HepG2 (cell line): ENCODE data around the gene HEXD. TPM values are rescaled to one million over a fixed set of nuclear protein-coding genes. Genes with fewer than 3 reads are reported as not detected.
A peak's percentile ranks its signal among the peaks of the same experiment; 100 is the strongest.

Source experiments
- HMG20A ChIP-seq: IDR thresholded peaks from 2 replicates; pipeline ENCODE4 v1.6.1; 2016; ENCODE audit warnings: borderline replicate concordance
- HOXA9 ChIP-seq: sonication (generic); formaldehyde crosslinking; IDR thresholded peaks from 2 replicates; pipeline ENCODE4 v1.8.1; 2022; ENCODE audit warnings: missing genetic modification reagents, mild to moderate bottlenecking, moderate library complexity, borderline replicate concordance
- JUN ChIP-seq: sonication (generic); formaldehyde crosslinking; IDR thresholded peaks from 2 replicates; pipeline ENCODE4 v1.4.0; 2020; ENCODE audit warnings: mild to moderate bottlenecking, missing genetic modification reagents
- KMT2A ChIP-seq: sonication (generic); formaldehyde crosslinking; IDR thresholded peaks from 2 replicates; pipeline ENCODE4 v1.4.0; 2020; ENCODE audit warnings: missing genetic modification reagents
- MED8 ChIP-seq: sonication (generic); formaldehyde crosslinking; IDR thresholded peaks from 2 replicates; pipeline ENCODE4 v1.8.1; 2023; ENCODE audit warnings: mild to moderate bottlenecking, missing genetic modification reagents; ENCODE audit not compliant: insufficient replicate concordance
- MYPOP ChIP-seq: sonication (generic); formaldehyde crosslinking; IDR thresholded peaks from 2 replicates; pipeline ENCODE4 v1.8.1; 2023; ENCODE audit warnings: mild to moderate bottlenecking, moderate library complexity, missing genetic modification reagents
- PHF21A ChIP-seq: sonication (generic); formaldehyde crosslinking; IDR thresholded peaks from 2 replicates; pipeline ENCODE4 v1.5.0; 2020; ENCODE audit warnings: mild to moderate bottlenecking, missing genetic modification reagents
- RXRA ChIP-seq: sonication (generic); formaldehyde crosslinking; IDR thresholded peaks from 2 replicates; pipeline ENCODE4 v1.5.1; 2020; ENCODE audit warnings: missing genetic modification reagents
- ZBTB38 ChIP-seq: sonication (generic); formaldehyde crosslinking; IDR thresholded peaks from 2 replicates; pipeline ENCODE4 v1.5.1; 2020; ENCODE audit warnings: mild to moderate bottlenecking, missing genetic modification reagents
- ZBTB43 ChIP-seq: sonication (generic); formaldehyde crosslinking; conservative IDR thresholded peaks from 2 replicates; pipeline ENCODE4 v1.4.0; 2020; ENCODE audit warnings: missing genetic modification reagents
- ZBTB49 ChIP-seq: sonication (generic); formaldehyde crosslinking; IDR thresholded peaks from 2 replicates; pipeline ENCODE4 v1.4.0; 2020; ENCODE audit warnings: missing genetic modification reagents, borderline replicate concordance
- ZMAT5 ChIP-seq: sonication (generic); formaldehyde crosslinking; IDR thresholded peaks from 2 replicates; pipeline ENCODE4 v1.5.0; 2020; ENCODE audit warnings: mild to moderate bottlenecking, low read depth, missing genetic modification reagents, borderline replicate concordance
- ZMYM2 ChIP-seq: sonication (generic); formaldehyde crosslinking; IDR thresholded peaks from 2 replicates; pipeline ENCODE4 v1.8.0; 2022; ENCODE audit warnings: mild to moderate bottlenecking, missing genetic modification reagents
- ZNF121 ChIP-seq: sonication (generic); formaldehyde crosslinking; IDR thresholded peaks from 2 replicates; pipeline ENCODE4 v1.5.0; 2020; ENCODE audit warnings: mild to moderate bottlenecking, missing genetic modification reagents
- ZNF160 ChIP-seq: sonication (generic); formaldehyde crosslinking; IDR thresholded peaks from 2 replicates; pipeline ENCODE4 v1.8.0; 2022; ENCODE audit warnings: mild to moderate bottlenecking, inconsistent platforms, missing genetic modification reagents
- ZNF20 ChIP-seq: sonication (generic); formaldehyde crosslinking; IDR thresholded peaks from 2 replicates; pipeline ENCODE4 v1.4.0; 2020; ENCODE audit warnings: mild to moderate bottlenecking, moderate library complexity, missing genetic modification reagents
- ZNF383 ChIP-seq: sonication (generic); formaldehyde crosslinking; IDR thresholded peaks from 2 replicates; pipeline ENCODE4 v1.4.0; 2020; ENCODE audit warnings: missing genetic modification reagents, mild to moderate bottlenecking, borderline replicate concordance
- ZNF672 ChIP-seq: sonication (generic); formaldehyde crosslinking; IDR thresholded peaks from 2 replicates; pipeline ENCODE4 v1.8.1; 2022; ENCODE audit warnings: missing genetic modification reagents
- ZNF737 ChIP-seq: sonication (generic); formaldehyde crosslinking; IDR thresholded peaks from 2 replicates; pipeline ENCODE4 v1.5.0; 2020; ENCODE audit warnings: missing genetic modification reagents, mild to moderate bottlenecking, borderline replicate concordance
- ZNF777 ChIP-seq: sonication (generic); formaldehyde crosslinking; IDR thresholded peaks from 2 replicates; pipeline ENCODE4 v1.4.0; 2020; ENCODE audit warnings: missing genetic modification reagents
- ZNF891 ChIP-seq: sonication (generic); formaldehyde crosslinking; IDR thresholded peaks from 2 replicates; pipeline ENCODE4 v1.5.0; 2020; ENCODE audit warnings: mild to moderate bottlenecking, missing genetic modification reagents
- ZSCAN29 ChIP-seq: sonication (generic); formaldehyde crosslinking; conservative IDR thresholded peaks from 2 replicates; pipeline ENCODE4 v1.4.0; 2020; ENCODE audit warnings: mild to moderate bottlenecking, missing genetic modification reagents
- ZXDC ChIP-seq: sonication (generic); formaldehyde crosslinking; IDR thresholded peaks from 2 replicates; pipeline ENCODE4 v1.5.0; 2020; ENCODE audit warnings: mild to moderate bottlenecking, missing genetic modification reagents
- polyA plus RNA-seq, 8 experiments: library from polyadenylated mRNA; depleted of rRNA in 3 of 8; stranded (reverse) in 7 of 8; unstranded in 1 of 8; fragments of >200 nt; fragmentation: Illumina TruSeq in 4 of 8; extraction: Trizol in 4 of 8; gene quantifications; 2 replicates each; pipeline versions ENCODE4 v1.2.1 to v1.2.3, GENCODE V29; 2011 to 2016; ENCODE audit warnings: low read depth in 4 of 8, missing spikeins in 1 of 8, mixed read lengths in 1 of 8; ENCODE audit not compliant: insufficient read depth in 1 of 8
- total RNA-seq, 5 experiments: library from RNA; depleted of rRNA; stranded (reverse); fragments of >200 nt; fragmentation: Illumina TruSeq; extraction: Trizol; gene quantifications; 2 replicates each; pipeline ENCODE4 v1.2.3, GENCODE V29; 2016; ENCODE audit warnings: low read depth in 1 of 5

The HEXD gene
- total and polyA plus RNA-seq, 2 of the 13 experiments (the other 11 are each of a cell fraction or from before 2014, with no cell fraction given), result 22.3 to 41.8 TPM

- TF ChIP-seq ZBTB43 (CRISPR knock-in tag), result no peak
- TF ChIP-seq ZNF672, result no peak
- TF ChIP-seq HMG20A (CRISPR knock-in tag), result no peak
- TF ChIP-seq ZNF160 (CRISPR knock-in tag), result no peak
- no peak for TF ChIP-seq MED8 (CRISPR knock-in tag)
- TF ChIP-seq PHF21A, result peak; percentile 66
- peak; percentile 89 for TF ChIP-seq JUN
- no peak for TF ChIP-seq ZMAT5
- TF ChIP-seq RXRA (CRISPR knock-in tag), result peak; percentile 99
- TF ChIP-seq HOXA9 (CRISPR knock-in tag), result no peak
- no peak for TF ChIP-seq ZNF383
- no peak for TF ChIP-seq MYPOP (CRISPR knock-in tag)
- 0 out of 2 replicates have a peak, but pooled peaks have one; percentile 67 for TF ChIP-seq ZXDC
- no peak for TF ChIP-seq ZMYM2
- no peak for TF ChIP-seq ZNF891 (CRISPR knock-in tag)
- no peak for TF ChIP-seq ZNF777 (CRISPR knock-in tag)
- no peak for TF ChIP-seq ZNF20 (CRISPR knock-in tag)
- TF ChIP-seq ZBTB38, result peak; percentile 37; the same call in 1 of the 2 replicates
- no peak for TF ChIP-seq ZSCAN29
- 0 out of 2 replicates have a peak, but pooled peaks have one; percentile 23 for TF ChIP-seq KMT2A (CRISPR knock-in tag)
- TF ChIP-seq ZNF737 (CRISPR knock-in tag), result no peak
- no peak for TF ChIP-seq ZBTB49 (CRISPR knock-in tag)
- no peak for TF ChIP-seq ZNF121 (CRISPR knock-in tag)
Measured at GRCh38 chr17:82384730-82385481, 33.2 kb upstream of the HEXD start (continued).
